ENCODE results near the gene PBX1.

DNA sequence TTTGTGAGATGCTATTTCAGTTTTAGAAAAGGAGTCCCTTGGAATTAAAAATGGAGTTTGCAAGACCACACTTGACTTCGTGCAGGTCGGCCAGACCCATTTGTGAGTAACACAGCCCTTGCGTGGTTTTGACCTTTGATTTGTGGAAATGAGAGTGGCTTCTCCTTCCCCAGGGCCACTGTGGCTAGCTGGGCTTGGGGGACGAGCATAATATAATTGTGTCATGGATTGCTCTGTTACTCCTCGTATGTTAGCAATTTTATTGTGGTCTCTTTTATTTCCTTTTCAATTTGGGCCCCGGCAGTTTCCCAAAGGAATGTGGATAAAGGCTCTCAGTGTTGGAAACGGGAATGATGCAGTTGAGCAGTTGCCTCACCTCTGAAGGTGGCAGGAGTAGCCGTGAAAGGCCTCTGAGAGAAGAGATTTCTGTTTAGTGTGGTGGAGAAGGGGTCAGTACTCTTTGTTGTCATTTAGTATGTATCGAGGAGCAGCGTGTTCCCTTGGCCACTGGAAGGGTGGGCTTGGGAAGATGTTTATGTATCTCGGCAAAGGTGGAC is 194.6 kb downstream of the PBX1 start:
- no peak for TF ChIP-seq REST (tag by site-specific recombination; IDR thresholded peaks at IDR 0.05)
- TF ChIP-seq ZBTB7A (tag by site-specific recombination; IDR thresholded peaks at IDR 0.05; ENCODE audit: low read depth), result no peak
- no peak for TF ChIP-seq ZNF155 (tag by site-specific recombination; IDR thresholded peaks at IDR 0.05)
